ENCODE data around the gene CRISPLD2.
A peak's percentile ranks its signal among the peaks of the same experiment; 100 is the strongest.

CRISPLD2 gene

DNA sequence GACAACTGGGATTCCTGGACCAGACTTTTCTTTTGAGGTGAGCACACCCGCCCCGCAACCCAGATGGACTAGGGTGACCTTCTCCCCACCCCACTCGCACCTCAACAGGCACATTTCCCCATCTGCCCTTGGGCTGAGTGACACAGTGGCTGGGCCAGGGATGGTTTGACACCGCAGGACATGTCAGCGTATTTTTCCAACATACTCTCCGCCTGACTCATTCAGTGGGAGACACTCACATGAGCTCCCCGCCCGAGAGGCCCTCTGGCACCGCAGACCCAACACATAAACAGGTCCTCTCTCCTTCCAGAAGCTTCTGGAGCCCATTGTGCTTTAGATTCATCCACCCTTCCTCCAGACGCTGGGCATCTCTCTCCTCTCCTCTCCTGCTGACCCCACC, 122.1 kb downstream of the CRISPLD2 start:
- Histone ChIP-seq H3K4me3 (ENCODE audit: low read depth, low read length) (no peak overlapping the region), H3K36me3 (ENCODE audit: control insufficient read depth in 2 of 2, insufficient read depth in 1 of 2, low read length in 2 of 2) (no peaks in the 10 kb centered on the region), H3K9me3 (ENCODE audit: control insufficient read depth, insufficient read depth, low read depth, low read length) (no peaks in the 10 kb centered on the region), H3K27ac (ENCODE audit: extremely low read depth, low read depth, low read length) (no peak overlapping the region), H3K4me1 (ENCODE audit: control insufficient read depth, insufficient read depth, low read length) (no peaks in the 10 kb centered on the region)
- no peak for TF ChIP-seq ZNF530 (tag by site-specific recombination; IDR thresholded peaks at IDR 0.05; ENCODE audit: low read depth)
- TF ChIP-seq ZNF529 (tag by site-specific recombination; IDR thresholded peaks at IDR 0.05; ENCODE audit: insufficient replicate concordance): no peak
- no peak for TF ChIP-seq ZNF549 (tag by site-specific recombination; IDR thresholded peaks at IDR 0.05)
- no peak for TF ChIP-seq ZNF777 (tag by site-specific recombination; IDR thresholded peaks at IDR 0.05; ENCODE audit: borderline replicate concordance)
- no peak for TF ChIP-seq ZNF398 (tag by site-specific recombination; IDR thresholded peaks at IDR 0.05)
- TF ChIP-seq, protein P1, sequence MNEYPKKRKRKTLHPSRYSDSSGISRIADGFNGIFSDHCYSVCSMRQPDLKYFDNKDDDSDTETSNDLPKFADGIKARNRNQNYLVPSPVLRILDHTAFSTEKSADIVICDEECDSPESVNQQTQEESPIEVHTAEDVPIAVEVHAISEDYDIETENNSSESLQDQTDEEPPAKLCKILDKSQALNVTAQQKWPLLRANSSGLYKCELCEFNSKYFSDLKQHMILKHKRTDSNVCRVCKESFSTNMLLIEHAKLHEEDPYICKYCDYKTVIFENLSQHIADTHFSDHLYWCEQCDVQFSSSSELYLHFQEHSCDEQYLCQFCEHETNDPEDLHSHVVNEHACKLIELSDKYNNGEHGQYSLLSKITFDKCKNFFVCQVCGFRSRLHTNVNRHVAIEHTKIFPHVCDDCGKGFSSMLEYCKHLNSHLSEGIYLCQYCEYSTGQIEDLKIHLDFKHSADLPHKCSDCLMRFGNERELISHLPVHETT (tag by site-specific recombination; IDR thresholded peaks at IDR 0.05): no peak
- no peak for TF ChIP-seq HOXD13 (CRISPR knock-in tag; IDR thresholded peaks at IDR 0.05; ENCODE audit: borderline replicate concordance)
- no peak for TF ChIP-seq ZNF280C (tag by site-specific recombination; IDR thresholded peaks at IDR 0.05)
- no peak for TF ChIP-seq ZNF248 (tag by site-specific recombination; IDR thresholded peaks at IDR 0.05)
- no peak for TF ChIP-seq ZNF214 (tag by site-specific recombination; IDR thresholded peaks at IDR 0.05; ENCODE audit: borderline replicate concordance)
- no peak for TF ChIP-seq SP7 (tag by site-specific recombination; IDR thresholded peaks at IDR 0.05)
- POLR2A ChIA-PET: no interaction called here
- CTCF ChIA-PET: interaction anchor here (0.6 to 1.2 kb wide), 2 partner anchors 10 to 186 kb away, joined by 3 to 8 read pairs; no protein-coding TSS in a partner anchor

- TF ChIP-seq ZFP69B (tag by site-specific recombination; IDR thresholded peaks at IDR 0.05) (no peak), ZNF248 (tag by site-specific recombination; IDR thresholded peaks at IDR 0.05) (peak; percentile 78; the same call in 1 of the 2 replicates), SETDB1 (IDR thresholded peaks at IDR 0.05; ENCODE audit: insufficient read length, low read length) (peak; percentile 14)
- TF ChIP-seq, protein P2, sequence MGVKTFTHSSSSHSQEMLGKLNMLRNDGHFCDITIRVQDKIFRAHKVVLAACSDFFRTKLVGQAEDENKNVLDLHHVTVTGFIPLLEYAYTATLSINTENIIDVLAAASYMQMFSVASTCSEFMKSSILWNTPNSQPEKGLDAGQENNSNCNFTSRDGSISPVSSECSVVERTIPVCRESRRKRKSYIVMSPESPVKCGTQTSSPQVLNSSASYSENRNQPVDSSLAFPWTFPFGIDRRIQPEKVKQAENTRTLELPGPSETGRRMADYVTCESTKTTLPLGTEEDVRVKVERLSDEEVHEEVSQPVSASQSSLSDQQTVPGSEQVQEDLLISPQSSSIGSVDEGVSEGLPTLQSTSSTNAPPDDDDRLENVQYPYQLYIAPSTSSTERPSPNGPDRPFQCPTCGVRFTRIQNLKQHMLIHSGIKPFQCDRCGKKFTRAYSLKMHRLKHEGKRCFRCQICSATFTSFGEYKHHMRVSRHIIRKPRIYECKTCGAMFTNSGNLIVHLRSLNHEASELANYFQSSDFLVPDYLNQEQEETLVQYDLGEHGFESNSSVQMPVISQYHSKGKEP (tag by site-specific recombination; IDR thresholded peaks at IDR 0.05): no peak
- Histone ChIP-seq H3K36me3 (ENCODE audit: control insufficient read depth in 2 of 2, insufficient read depth in 1 of 2, low read length in 2 of 2) (no peaks in the 10 kb centered on the region), H3K4me3 (ENCODE audit: low read depth, low read length) (no peak overlapping the region), H3K27ac (ENCODE audit: extremely low read depth, low read depth, low read length) (no peak overlapping the region), H3K9me3 (ENCODE audit: control insufficient read depth, insufficient read depth, low read depth, low read length) (no peaks in the 10 kb centered on the region), H3K4me1 (ENCODE audit: control insufficient read depth, insufficient read depth, low read length) (no peaks in the 10 kb centered on the region)
- CTCF ChIA-PET: interaction anchor here (0.6 to 1.2 kb wide), 4 partner anchors 9 to 198 kb away, joined by 3 to 8 read pairs (median 3); no protein-coding TSS in a partner anchor
- POLR2A ChIA-PET: interaction anchor here (0.7 kb wide), 1 partner anchor 198 kb away, joined by 3 read pairs; no protein-coding TSS in a partner anchor
Measured at GRCh38 chr16:84942786-84943185, 123.0 kb downstream of the CRISPLD2 start.

GRCh38 chr16:84943620-84944019, 123.8 kb downstream of the CRISPLD2 start:
- Histone ChIP-seq H3K27ac (ENCODE audit: extremely low read depth, low read depth, low read length) (no peak overlapping the region), H3K36me3 (ENCODE audit: control insufficient read depth in 2 of 2, insufficient read depth in 1 of 2, low read length in 2 of 2) (no peaks in the 10 kb centered on the region), H3K9me3 (ENCODE audit: control insufficient read depth, insufficient read depth, low read depth, low read length) (no peaks in the 10 kb centered on the region), H3K4me1 (ENCODE audit: control insufficient read depth, insufficient read depth, low read length) (no peaks in the 10 kb centered on the region), H3K4me3 (ENCODE audit: low read depth, low read length) (no peak overlapping the region)
- ChIA-PET CTCF (no interaction called here), POLR2A (no interaction called here)
- TF ChIP-seq, protein P3, sequence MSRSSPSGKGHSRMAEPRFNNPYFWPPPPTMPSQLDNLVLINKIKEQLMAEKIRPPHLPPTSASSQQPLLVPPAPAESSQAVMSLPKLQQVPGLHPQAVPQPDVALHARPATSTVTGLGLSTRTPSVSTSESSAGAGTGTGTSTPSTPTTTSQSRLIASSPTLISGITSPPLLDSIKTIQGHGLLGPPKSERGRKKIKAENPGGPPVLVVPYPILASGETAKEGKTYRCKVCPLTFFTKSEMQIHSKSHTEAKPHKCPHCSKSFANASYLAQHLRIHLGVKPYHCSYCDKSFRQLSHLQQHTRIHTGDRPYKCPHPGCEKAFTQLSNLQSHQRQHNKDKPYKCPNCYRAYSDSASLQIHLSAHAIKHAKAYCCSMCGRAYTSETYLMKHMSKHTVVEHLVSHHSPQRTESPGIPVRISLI (tag by site-specific recombination; IDR thresholded peaks at IDR 0.05): no peak
- TF ChIP-seq ZNF658 (tag by site-specific recombination; IDR thresholded peaks at IDR 0.05) (no peak), RBAK (tag by site-specific recombination; IDR thresholded peaks at IDR 0.05) (no peak), ZNF521 (tag by site-specific recombination; IDR thresholded peaks at IDR 0.05) (no peak), ZNF266 (tag by site-specific recombination; IDR thresholded peaks at IDR 0.05; ENCODE audit: low read depth) (no peak), PBX3 (CRISPR knock-in tag; IDR thresholded peaks at IDR 0.05) (no peak), ZNF112 (tag by site-specific recombination; IDR thresholded peaks at IDR 0.05) (no peak)

Data from HEK293 (cell line).